Gastrocnemius medialis (tissue), 4 donors: Measurements from ENCODE around the gene CHCHD3. TPM values are rescaled to one million over a fixed set of nuclear protein-coding genes. Genes with fewer than 3 reads are reported as not detected.

ENCODE experiments used
- ATAC-seq, 2 donors: fragments of 150-250 bp; one replicate each; pipeline ENCODE4 v1.9.1; 2016
- DNase-seq, 2 donors: peaks; one replicate each; pipeline ENCODE4 v3.0.0-alpha.2; 2019
- H3K27ac ChIP-seq, 4 donors: fragments of 200-600 bp; sonication (generic); 1 replicate in 1 of 4; 2 replicates in 3 of 4; pipeline ENCODE4 v1.5.1; 2016 to 2018; ENCODE audit warnings: mild to moderate bottlenecking in 2 of 4, moderate library complexity in 1 of 4
- H3K27me3 ChIP-seq, 3 donors: fragments of 200-600 bp; sonication (generic) in 2 of 3; 1 replicate in 1 of 3; 2 replicates in 2 of 3; pipeline versions ENCODE4 v1.5.1 to v1.6.0; 2016 to 2019; ENCODE audit warnings: mild to moderate bottlenecking in 1 of 3, moderate library complexity in 1 of 3
- H3K36me3 ChIP-seq, 2 donors: fragments of 200-600 bp; sonication (generic) in 1 of 2; one replicate each; pipeline ENCODE4 v1.5.1; 2017 to 2018
- H3K4me1 ChIP-seq, 2 donors: fragments of 200-600 bp; sonication (generic) in 1 of 2; one replicate each; pipeline ENCODE4 v1.5.1; 2016 to 2017; ENCODE audit warnings: mild to moderate bottlenecking in 2 of 2
- H3K4me3 ChIP-seq, 4 donors: fragments of 200-600 bp; sonication (generic) in 3 of 4; 1 replicate in 1 of 4; 2 replicates in 3 of 4; pipeline ENCODE4 v1.5.1; 2016 to 2019; ENCODE audit warnings: mild to moderate bottlenecking in 2 of 4
- H3K9me3 ChIP-seq, 3 donors: fragments of 200-600 bp; sonication (generic) in 2 of 3; 1 replicate in 1 of 3; 2 replicates in 2 of 3; pipeline ENCODE4 v1.5.1; 2016 to 2019
- CTCF ChIP-seq, 5 experiments: fragments of 450-650 bp in 3 of 5; fragments of 200-600 bp in 2 of 5; sonication (generic) in 2 of 5; IDR thresholded peaks in 4 of 5; conservative IDR thresholded peaks in 1 of 5; 1 replicate in 4 of 5; 2 replicates in 1 of 5; pipeline ENCODE4 v1.5.1; 2016 to 2019; ENCODE audit warnings: antibody characterized with exemption in 5 of 5, mild to moderate bottlenecking in 3 of 5, moderate library complexity in 3 of 5
- POLR2A ChIP-seq, 2 donors: fragments of 450-650 bp; IDR thresholded peaks; one replicate each; pipeline ENCODE4 v1.6.1; 2017; ENCODE audit warnings: antibody characterized with exemption in 2 of 2, mild to moderate bottlenecking in 2 of 2, moderate library complexity in 2 of 2
- in situ Hi-C, 4 donors: fragments of 200-750 bp; cut with MboI; loops; one replicate each; pipeline versions ENCODE4 v1.15.0 to v1.8.0; 2017; ENCODE audit warnings: low sequenced_read_pairs in 4 of 4
- intact Hi-C: fragments of 100-400 bp; cut with DNase I; formaldehyde crosslinking; loops from one replicate; pipeline ENCODE4 v1.15.1; 2023; ENCODE audit warnings: low total_unique reads
- total RNA-seq, 4 donors: library from RNA; depleted of rRNA; stranded (reverse); fragments of >200 nt; gene quantifications; one replicate each; pipeline versions ENCODE4 v1.1.0 to v1.2.3, GENCODE V29; 2016

The CHCHD3 gene
- total RNA-seq, 4 donors from 2014 or later = 110 to 177 (median 131) TPM

DNA sequence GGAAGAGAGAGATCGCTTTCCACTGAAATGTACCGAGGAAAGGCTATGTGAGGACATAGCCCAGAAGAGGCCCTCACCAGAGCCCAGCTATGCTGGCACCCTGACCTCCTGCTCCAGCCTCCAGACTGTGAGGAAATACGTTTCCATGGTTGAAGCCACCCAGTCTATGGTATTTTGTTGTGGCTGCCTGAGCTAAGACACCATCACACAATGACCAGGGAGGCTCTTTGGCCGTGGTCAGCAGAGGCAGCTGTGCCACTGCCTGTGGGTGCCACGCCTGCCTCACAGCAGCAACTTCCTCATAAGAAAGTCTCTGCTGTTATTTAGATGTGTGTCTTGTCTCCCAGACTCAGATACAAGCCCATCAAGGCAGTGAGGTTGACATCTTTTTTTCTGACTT, 322.9 kb downstream of the CHCHD3 start:
- Histone ChIP-seq H3K9me3 (no peaks in the 10 kb centered on the region), H3K27me3 (no peaks in the 10 kb centered on the region), H3K4me3 (no peak overlapping the region), H3K27ac (no peak overlapping the region), H3K4me1 (no peaks in the 10 kb centered on the region), H3K36me3 (no peaks in the 10 kb centered on the region)
- in situ Hi-C loops (no loop called here), intact Hi-C loops (no loop called here)
- DNase-seq = peak in 1 of 2 donors; percentile 20
- no peak for TF ChIP-seq CTCF (IDR thresholded peaks at IDR 0.05 in 4 of 5, conservative IDR thresholded peaks at IDR 0.05 in 1 of 5)
- no peak for ATAC-seq

DNA sequence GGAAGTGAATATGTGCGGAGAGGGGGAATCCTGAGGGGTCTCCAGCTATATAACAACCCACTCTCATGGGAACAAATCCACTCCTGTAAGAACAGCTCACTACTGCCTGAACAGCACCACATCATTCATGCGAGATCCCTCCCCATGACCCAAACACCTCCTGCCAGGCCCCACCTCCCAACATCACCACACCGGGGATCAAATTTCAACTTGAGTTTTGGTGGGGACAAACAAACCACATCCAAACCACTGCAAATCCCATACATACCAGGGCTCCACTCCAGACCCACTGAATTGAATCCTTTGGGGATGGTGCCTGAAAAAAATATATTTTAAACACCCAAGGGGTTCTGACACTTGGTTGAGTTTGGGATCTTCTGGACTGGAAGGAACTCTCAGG, 324.1 kb downstream of the CHCHD3 start:
- Histone ChIP-seq H3K9me3 (no peaks in the 10 kb centered on the region), H3K4me1 (no peaks in the 10 kb centered on the region), H3K27ac (no peak overlapping the region), H3K4me3 (no peak overlapping the region), H3K36me3 (no peaks in the 10 kb centered on the region), H3K27me3 (no peaks in the 10 kb centered on the region)
- DNase-seq (no peak), ATAC-seq (no peak)
- intact Hi-C loops = no loop called here
- no peak for TF ChIP-seq POLR2A (IDR thresholded peaks at IDR 0.05)
- no peak for TF ChIP-seq CTCF (IDR thresholded peaks at IDR 0.05 in 4 of 5, conservative IDR thresholded peaks at IDR 0.05 in 1 of 5)
- in situ Hi-C loops = no loop called here

DNA sequence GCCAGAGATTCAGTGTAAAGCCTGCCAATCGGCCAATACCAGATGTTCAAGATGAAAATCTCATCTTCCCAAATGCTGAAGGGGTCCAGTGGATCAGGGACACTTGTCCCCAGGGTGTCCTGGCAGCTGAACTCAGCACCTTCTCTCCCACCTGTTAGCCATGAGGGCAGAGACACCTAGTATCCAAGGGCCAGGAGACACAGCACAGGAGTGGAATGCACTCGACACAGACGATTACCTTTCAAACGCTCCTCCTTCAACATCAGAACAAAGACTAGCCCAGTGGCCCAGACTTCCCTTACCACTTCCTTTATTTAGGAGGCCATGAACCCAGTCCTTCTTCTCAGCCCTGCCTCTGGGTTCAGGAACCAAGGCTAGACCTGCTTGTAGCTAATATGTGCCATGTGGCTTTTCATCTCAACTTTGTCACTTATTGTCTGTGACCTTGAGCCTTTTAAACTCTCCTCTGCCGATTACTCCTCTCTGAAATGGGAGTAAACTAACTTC, 325.4 kb downstream of the CHCHD3 start:
- no peak overlapping the region for H3K27ac ChIP-seq
- no peaks in the 10 kb centered on the region for H3K9me3 ChIP-seq
- intact Hi-C loops (no loop called here), in situ Hi-C loops (no loop called here)
- H3K4me3 ChIP-seq = no peak overlapping the region
- DNase-seq (no peak), ATAC-seq (no peak)
- no peaks in the 10 kb centered on the region for H3K27me3 ChIP-seq
- no peaks in the 10 kb centered on the region for H3K4me1 ChIP-seq
- H3K36me3 ChIP-seq = no peaks in the 10 kb centered on the region
- TF ChIP-seq CTCF (IDR thresholded peaks at IDR 0.05 in 4 of 5, conservative IDR thresholded peaks at IDR 0.05 in 1 of 5) = no peak
- TF ChIP-seq POLR2A (IDR thresholded peaks at IDR 0.05) = no peak

GRCh38 chr7:132755538-132756483, 326.1 kb downstream of the CHCHD3 start:
- H3K9me3 ChIP-seq = no peaks in the 10 kb centered on the region
- no peaks in the 10 kb centered on the region for H3K27me3 ChIP-seq
- in situ Hi-C loops (no loop called here), intact Hi-C loops (no loop called here)
- no peak for ATAC-seq
- TF ChIP-seq POLR2A (IDR thresholded peaks at IDR 0.05) (no peak), CTCF (IDR thresholded peaks at IDR 0.05 in 4 of 5, conservative IDR thresholded peaks at IDR 0.05 in 1 of 5) (no peak)
- no peaks in the 10 kb centered on the region for H3K36me3 ChIP-seq
- no peak overlapping the region for H3K27ac ChIP-seq
- no peak overlapping the region for H3K4me3 ChIP-seq
- DNase-seq = no peak
- H3K4me1 ChIP-seq = no peaks in the 10 kb centered on the region
